KMS-11 (cell line): ENCODE results near the gene VAV1.

Experiments
- H2AFZ ChIP-seq: fragments of 200-600 bp; sonication (generic); 2 replicates; pipeline ENCODE4 v1.6.1; 2016; ENCODE audit warnings: antibody characterized with exemption, mixed run types, low read depth
- H3K27ac ChIP-seq: fragments of 200-600 bp; sonication (generic); 2 replicates; pipeline ENCODE4 v1.6.1; 2016; ENCODE audit warnings: mild to moderate bottlenecking, mixed run types
- H3K27me3 ChIP-seq: fragments of 200-600 bp; sonication (generic); 2 replicates; pipeline ENCODE4 v1.6.1; 2017; ENCODE audit warnings: mild to moderate bottlenecking, low read depth, mixed run types, moderate library complexity; ENCODE audit not compliant: insufficient read depth
- H3K36me3 ChIP-seq: fragments of 200-600 bp; sonication (generic); 2 replicates; pipeline ENCODE4 v1.6.1; 2017; ENCODE audit warnings: mild to moderate bottlenecking, mixed run types; ENCODE audit not compliant: insufficient read depth
- H3K4me1 ChIP-seq: fragments of 200-600 bp; sonication (generic); 2 replicates; pipeline ENCODE4 v1.6.1; 2016; ENCODE audit warnings: mild to moderate bottlenecking, low read depth, mixed run types; ENCODE audit not compliant: poor library complexity, severe bottlenecking
- H3K4me2 ChIP-seq: fragments of 200-600 bp; sonication (generic); 2 replicates; pipeline ENCODE4 v1.7.0; 2016; ENCODE audit warnings: mild to moderate bottlenecking, mixed run types
- H3K4me3 ChIP-seq: fragments of 200-600 bp; sonication (generic); IDR thresholded peaks from 2 replicates; pipeline ENCODE4 v1.6.1; 2017; ENCODE audit warnings: low read depth, low read length, mixed read lengths; ENCODE audit not compliant: insufficient read depth
- H3K79me2 ChIP-seq: fragments of 200-600 bp; sonication (generic); 2 replicates; pipeline ENCODE4 v1.6.1; 2016; ENCODE audit warnings: low read depth, mixed run types; ENCODE audit not compliant: insufficient read depth
- H3K9ac ChIP-seq: fragments of 200-600 bp; sonication (generic); 2 replicates; pipeline ENCODE4 v1.6.1; 2016; ENCODE audit warnings: mild to moderate bottlenecking, mixed run types
- H4K20me1 ChIP-seq: fragments of 200-600 bp; sonication (generic); 2 replicates; pipeline ENCODE4 v1.6.1; 2016; ENCODE audit warnings: mild to moderate bottlenecking, mixed run types; ENCODE audit not compliant: insufficient read depth
- CTCF ChIP-seq: fragments of 200-600 bp; sonication (generic); conservative IDR thresholded peaks from 2 replicates; pipeline ENCODE4 v1.6.1; 2017; ENCODE audit warnings: low read depth, mild to moderate bottlenecking, antibody characterized with exemption, low read length, moderate library complexity, mixed read lengths

Gene VAV1

GRCh38 chr19:6802336-6803035 lies 30.0 kb downstream of the VAV1 start:
- H3K36me3 ChIP-seq: no peaks in the 10 kb centered on the region
- peak overlapping the region; percentile 99 for H3K4me2 ChIP-seq
- H3K4me1 ChIP-seq: peaks cover 41% of the 10 kb centered on the region
- H3K9ac ChIP-seq: peak overlapping the region; percentile 51; the same call in 1 of the 2 replicates
- peak overlapping the region; percentile 94 for H3K27ac ChIP-seq
- no peak overlapping the region for H3K4me3 ChIP-seq
- H2AFZ ChIP-seq: peak overlapping the region; percentile 7; the same call in 1 of the 2 replicates
- H4K20me1 ChIP-seq: no peaks in the 10 kb centered on the region
- no peak for TF ChIP-seq CTCF
- peaks cover 46% of the 10 kb centered on the region for H3K79me2 ChIP-seq
- no peaks in the 10 kb centered on the region for H3K27me3 ChIP-seq

GRCh38 chr19:6803036-6803404 lies 30.5 kb downstream of the VAV1 start:
- no peak for TF ChIP-seq CTCF
- H3K4me1 ChIP-seq: peaks cover 41% of the 10 kb centered on the region
- peak overlapping the region; percentile 94 for H3K27ac ChIP-seq
- H3K9ac ChIP-seq: peak overlapping the region; percentile 51; the same call in 1 of the 2 replicates
- H4K20me1 ChIP-seq: no peaks in the 10 kb centered on the region
- peaks cover 40% of the 10 kb centered on the region for H3K79me2 ChIP-seq
- H3K36me3 ChIP-seq: no peaks in the 10 kb centered on the region
- no peaks in the 10 kb centered on the region for H3K27me3 ChIP-seq
- H3K4me3 ChIP-seq: no peak overlapping the region
- H2AFZ ChIP-seq: no peak overlapping the region
- peak overlapping the region; percentile 99; the same call in 1 of the 2 replicates for H3K4me2 ChIP-seq

GRCh38 chr19:6806488-6806887 lies 34.0 kb downstream of the VAV1 start:
- H3K9ac ChIP-seq: no peak overlapping the region
- no peak overlapping the region for H2AFZ ChIP-seq
- H3K4me2 ChIP-seq: no peak overlapping the region
- H4K20me1 ChIP-seq: no peaks in the 10 kb centered on the region
- peaks cover 22% of the 10 kb centered on the region; the same call in 1 of the 2 replicates for H3K79me2 ChIP-seq
- H3K4me3 ChIP-seq: no peak overlapping the region
- no peak for TF ChIP-seq CTCF
- no peak overlapping the region for H3K27ac ChIP-seq
- no peaks in the 10 kb centered on the region for H3K36me3 ChIP-seq
- H3K4me1 ChIP-seq: peaks cover 23% of the 10 kb centered on the region
- no peaks in the 10 kb centered on the region for H3K27me3 ChIP-seq

GRCh38 chr19:6807291-6807690 lies 34.8 kb downstream of the VAV1 start:
- H3K36me3 ChIP-seq: no peaks in the 10 kb centered on the region
- no peaks in the 10 kb centered on the region for H4K20me1 ChIP-seq
- TF ChIP-seq CTCF: no peak
- H3K27ac ChIP-seq: no peak overlapping the region
- H3K27me3 ChIP-seq: no peaks in the 10 kb centered on the region
- H2AFZ ChIP-seq: no peak overlapping the region
- H3K4me1 ChIP-seq: peaks cover 21% of the 10 kb centered on the region
- H3K9ac ChIP-seq: no peak overlapping the region
- H3K4me2 ChIP-seq: no peak overlapping the region
- H3K79me2 ChIP-seq: peaks cover 22% of the 10 kb centered on the region; the same call in 1 of the 2 replicates
- no peak overlapping the region for H3K4me3 ChIP-seq
